Stimulated activated CD4-positive, alpha-beta T cell treated with anti-CD3 and anti-CD28 coated beads, Interleukin-4, amount 100 ng/mL, for 4 hours (primary cell): ENCODE data around the gene GPC4.
"Not testable (repeated sequence)": the region's sequence is repeated elsewhere in the genome, so short reads cannot be mapped to it uniquely, and the experiment has no call there.

ENCODE experiments used
- DNase-seq, 2 experiments: peaks; one replicate each; pipeline ENCODE4 v3.0.0-alpha.2; 2020

The GPC4 gene

GRCh38 chrX:133300591-133300990 is 114.7 kb downstream of the GPC4 start:
- no peak for DNase-seq

- no peak for DNase-seq
Measured at GRCh38 chrX:133297284-133297683, 118.0 kb downstream of the GPC4 start.

GRCh38 chrX:133294126-133294525 is 121.2 kb downstream of the GPC4 start:
- no peak for DNase-seq

- no peak for DNase-seq
Measured at GRCh38 chrX:133290076-133290475, 125.2 kb downstream of the GPC4 start.

- DNase-seq, result no peak
Measured at GRCh38 chrX:133287860-133288259, 127.4 kb downstream of the GPC4 start.

GRCh38 chrX:133285341-133285740 is 129.9 kb downstream of the GPC4 start:
- DNase-seq, result no peak

GRCh38 chrX:133279112-133279730 is 136.1 kb downstream of the GPC4 start:
- DNase-seq, result not testable (repeated sequence)

- no peak for DNase-seq
Measured at GRCh38 chrX:133273180-133273579, 142.1 kb downstream of the GPC4 start.

- no peak for DNase-seq
Measured at GRCh38 chrX:133269168-133269567, 146.1 kb downstream of the GPC4 start.

GRCh38 chrX:133267621-133268020 is 147.7 kb downstream of the GPC4 start:
- DNase-seq, result no peak

GRCh38 chrX:133265331-133265730 is 150.0 kb downstream of the GPC4 start:
- no peak for DNase-seq

- DNase-seq, result no peak
Measured at GRCh38 chrX:133258481-133258880, 156.8 kb downstream of the GPC4 start.

- DNase-seq, result no peak
Measured at GRCh38 chrX:133254666-133255065, 160.6 kb downstream of the GPC4 start.

GRCh38 chrX:133251204-133251603 is 164.1 kb downstream of the GPC4 start:
- no peak for DNase-seq

- no peak for DNase-seq
Measured at GRCh38 chrX:133250184-133251100, 164.8 kb downstream of the GPC4 start.
